Duodenal mucosa (tissue), 2 donors: ENCODE data around the gene TTC22.

Source experiments
- H3K27ac ChIP-seq: one replicate; pipeline ENCODE4 v1.7.0; 2013; ENCODE audit warnings: low read depth, low read length
- H3K27me3 ChIP-seq, 2 donors: one replicate each; pipeline ENCODE4 v1.7.0; 2013; ENCODE audit warnings: low read length in 2 of 2, control low read depth in 1 of 2; ENCODE audit not compliant: insufficient read depth in 2 of 2, control insufficient read depth in 1 of 2
- H3K36me3 ChIP-seq, 2 donors: one replicate each; pipeline ENCODE4 v1.7.0; 2013; ENCODE audit warnings: low read length in 2 of 2, control low read depth in 1 of 2; ENCODE audit not compliant: insufficient read depth in 2 of 2, control insufficient read depth in 1 of 2
- H3K4me1 ChIP-seq, 2 donors: one replicate each; pipeline ENCODE4 v1.7.0; 2013; ENCODE audit warnings: low read length in 2 of 2, control low read depth in 1 of 2; ENCODE audit not compliant: insufficient read depth in 2 of 2, control insufficient read depth in 1 of 2
- H3K4me3 ChIP-seq, 2 donors: one replicate each; pipeline ENCODE4 v1.7.0; 2013; ENCODE audit warnings: low read length in 2 of 2, low read depth in 1 of 2
- H3K9ac ChIP-seq, 2 donors: one replicate each; pipeline ENCODE4 v1.7.0; 2013; ENCODE audit warnings: low read length in 2 of 2, low read depth in 1 of 2
- H3K9me3 ChIP-seq, 2 donors: one replicate each; pipeline ENCODE4 v1.7.0; 2013; ENCODE audit warnings: low read length in 2 of 2, control low read depth in 1 of 2; ENCODE audit not compliant: control insufficient read depth in 1 of 2

Gene TTC22

DNA sequence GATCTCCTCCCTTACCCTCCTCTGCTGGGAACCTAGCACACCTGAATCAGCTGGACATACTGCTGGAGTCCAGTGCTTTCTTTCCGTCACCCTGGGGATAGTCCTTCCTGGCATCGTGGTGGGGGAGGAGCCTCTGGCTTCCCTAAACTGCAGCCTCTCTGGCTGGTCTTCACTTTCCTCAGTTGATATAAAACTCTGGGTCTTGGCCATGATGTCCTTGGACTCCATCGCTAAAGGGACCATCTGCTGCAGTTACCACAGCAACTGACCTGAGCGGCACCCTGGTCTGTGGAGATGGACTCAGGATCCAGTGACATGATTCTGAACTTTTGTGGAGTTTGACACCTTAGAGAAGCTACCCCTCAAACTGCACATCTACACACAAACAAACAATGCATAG is 59.6 kb downstream of the TTC22 start:
- Histone ChIP-seq H3K4me1 (no peaks in the 10 kb centered on the region), H3K9me3 (no peaks in the 10 kb centered on the region), H3K4me3 (no peak overlapping the region), H3K27me3 (no peaks in the 10 kb centered on the region), H3K36me3 (peaks cover 24 to 65% of the 10 kb centered on the region in 2 donors), H3K9ac (no peak overlapping the region), H3K27ac (no peak overlapping the region)

DNA sequence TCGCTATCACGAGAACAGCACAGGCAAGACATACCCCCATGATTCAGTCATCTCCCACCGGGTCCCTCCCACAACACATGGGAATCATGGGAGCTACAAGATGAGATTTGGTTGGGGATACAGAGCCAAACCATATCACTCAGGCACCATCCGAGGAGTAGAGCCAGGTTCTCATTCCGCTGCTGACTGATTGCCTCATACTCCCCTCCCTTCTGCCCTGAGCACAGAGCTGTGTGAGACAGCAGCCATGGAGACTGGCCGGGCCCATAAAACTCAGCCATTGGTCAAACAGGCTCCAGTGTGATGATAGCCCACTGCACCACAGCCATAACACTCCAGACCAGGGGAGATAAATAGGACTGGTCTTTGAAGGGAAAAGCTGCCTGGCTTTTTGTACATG is 62.9 kb downstream of the TTC22 start:
- no peak overlapping the region for H3K27ac ChIP-seq
- no peaks in the 10 kb centered on the region for H3K4me1 ChIP-seq
- no peak overlapping the region for H3K4me3 ChIP-seq
- no peaks in the 10 kb centered on the region for H3K27me3 ChIP-seq
- no peaks in the 10 kb centered on the region for H3K9me3 ChIP-seq
- H3K9ac ChIP-seq, result no peak overlapping the region
- peaks cover 21 to 76% of the 10 kb centered on the region in 2 donors for H3K36me3 ChIP-seq

DNA sequence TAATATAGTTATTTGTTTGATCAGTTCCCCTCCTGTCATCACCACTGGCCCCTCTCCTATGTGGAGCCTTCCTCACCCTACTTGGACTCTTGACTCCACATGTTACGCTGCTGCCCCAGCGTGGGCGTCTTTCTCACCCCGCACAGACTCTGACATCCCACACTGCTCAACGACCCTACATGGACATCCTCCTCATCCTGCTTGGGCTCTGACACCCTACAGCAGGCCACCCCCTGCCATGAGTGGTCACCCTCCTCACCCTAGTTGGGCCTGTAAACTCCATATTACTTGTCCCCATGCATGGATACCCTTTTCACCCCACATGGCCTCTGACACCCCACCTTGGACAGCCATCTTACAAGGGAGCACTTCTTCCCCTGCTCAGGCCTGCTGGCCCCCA is 64.4 kb downstream of the TTC22 start:
- H3K36me3 ChIP-seq, result peaks cover 20 to 68% of the 10 kb centered on the region in 2 donors
- H3K9me3 ChIP-seq, result no peaks in the 10 kb centered on the region
- H3K9ac ChIP-seq, result no peak overlapping the region
- no peak overlapping the region for H3K27ac ChIP-seq
- no peaks in the 10 kb centered on the region for H3K27me3 ChIP-seq
- H3K4me1 ChIP-seq, result no peaks in the 10 kb centered on the region
- H3K4me3 ChIP-seq, result no peak overlapping the region
